ENCODE data around the gene DDIT3. TPM values are rescaled to one million over a fixed set of nuclear protein-coding genes. Genes with fewer than 3 reads are reported as not detected.
A peak's percentile ranks its signal among the peaks of the same experiment; 100 is the strongest.

Gene DDIT3
- total RNA-seq, 2 experiments from 2014 or later, result 15.3 to 15.9 TPM

GRCh38 chr12:57551637-57552305, 31.5 kb upstream of the DDIT3 start:
- Mint-ChIP-seq H3K4me1 (peaks cover 39% of the 10 kb centered on the region), H3K9me3 (ENCODE audit: low read depth) (no peaks in the 10 kb centered on the region), H3K4me3 (no peak overlapping the region), H3K36me3 (no peaks in the 10 kb centered on the region), H3K27me3 (peaks cover 11% of the 10 kb centered on the region), H3K27ac (no peak overlapping the region)
- ATAC-seq (no peak), DNase-seq (no peak)
- CTCF ChIA-PET, result interaction anchor here (1.0 to 1.4 kb wide), 4 partner anchors 11 to 93 kb away, joined by 3 to 6 read pairs (median 3); no protein-coding TSS in a partner anchor

GRCh38 chr12:57550641-57551549, 30.6 kb upstream of the DDIT3 start:
- peaks cover 11% of the 10 kb centered on the region for H3K27me3 Mint-ChIP-seq
- H3K9me3 Mint-ChIP-seq (ENCODE audit: low read depth), result no peaks in the 10 kb centered on the region
- no peak for DNase-seq
- H3K4me1 Mint-ChIP-seq, result peaks cover 46% of the 10 kb centered on the region
- CTCF ChIA-PET, result interaction anchor here (1.1 kb wide), 1 partner anchor 80 kb away, joined by 3 read pairs; no protein-coding TSS in a partner anchor
- peaks cover 2% of the 10 kb centered on the region for H3K36me3 Mint-ChIP-seq
- peak overlapping the region; percentile 72 for H3K4me3 Mint-ChIP-seq
- no peak for ATAC-seq
- H3K27ac Mint-ChIP-seq, result no peak overlapping the region

- CTCF ChIA-PET, result no interaction called here
- ATAC-seq, result peak; percentile 67
- peak within 1 kb of the TSS; percentile 72 for H3K4me3 Mint-ChIP-seq
Observed at GRCh38 chr12:57549909-57550640, 29.8 kb upstream of the DDIT3 start, which contains the start of gene KIF5A. TSS of gene KIF5A (plus strand) at chr12:57550044. CDS start at chr12:57550272, 228 bp downstream.

GRCh38 chr12:57549203-57549908, 29.0 kb upstream of the DDIT3 start:
- no peak for ATAC-seq
- H3K27ac Mint-ChIP-seq, result no peak overlapping the region
- CTCF ChIA-PET, result interaction anchor here (1.2 kb wide), 1 partner anchor 91 kb away, joined by 4 read pairs; no protein-coding TSS in a partner anchor

More at GRCh38 chr12:57549909-57550640, 29.8 kb upstream of the DDIT3 start, which contains the start of gene KIF5A:
- H3K9me3 Mint-ChIP-seq (ENCODE audit: low read depth), result no peaks in the 10 kb centered on the region
- H3K27me3 Mint-ChIP-seq, result peaks cover 11% of the 10 kb centered on the region
- DNase-seq, result peak; percentile 74
- H3K36me3 Mint-ChIP-seq, result peaks cover 5% of the 10 kb centered on the region
- peaks cover 53% of the 10 kb centered on the region for H3K4me1 Mint-ChIP-seq
- H3K27ac Mint-ChIP-seq, result no peak within 1 kb of the TSS

GRCh38 chr12:57548488-57548887, 28.2 kb upstream of the DDIT3 start:
- Mint-ChIP-seq H3K4me1 (peaks cover 64% of the 10 kb centered on the region), H3K9me3 (ENCODE audit: low read depth) (no peaks in the 10 kb centered on the region), H3K27ac (no peak overlapping the region), H3K27me3 (peaks cover 11% of the 10 kb centered on the region), H3K36me3 (peaks cover 6% of the 10 kb centered on the region), H3K4me3 (no peak overlapping the region)
- CTCF ChIA-PET, result interaction anchor here (1.2 kb wide), 1 partner anchor 90 kb away, joined by 4 read pairs; no protein-coding TSS in a partner anchor
- ATAC-seq, result no peak
- no peak for DNase-seq

More at GRCh38 chr12:57549203-57549908, 29.0 kb upstream of the DDIT3 start:
- Mint-ChIP-seq H3K36me3 (peaks cover 6% of the 10 kb centered on the region), H3K27me3 (peaks cover 11% of the 10 kb centered on the region), H3K4me1 (peaks cover 58% of the 10 kb centered on the region), H3K9me3 (ENCODE audit: low read depth) (no peaks in the 10 kb centered on the region), H3K4me3 (peak overlapping the region; percentile 72)
- DNase-seq, result no peak

- H3K4me3 Mint-ChIP-seq, result no peak overlapping the region
- DNase-seq (no peak), ATAC-seq (no peak)
- no peak overlapping the region for H3K27ac Mint-ChIP-seq
- CTCF ChIA-PET, result no interaction called here
- H3K4me1 Mint-ChIP-seq, result peaks cover 63% of the 10 kb centered on the region
- H3K27me3 Mint-ChIP-seq, result peaks cover 11% of the 10 kb centered on the region
- H3K36me3 Mint-ChIP-seq, result peaks cover 7% of the 10 kb centered on the region
- H3K9me3 Mint-ChIP-seq (ENCODE audit: low read depth), result no peaks in the 10 kb centered on the region
Observed at GRCh38 chr12:57548013-57548315, 27.6 kb upstream of the DDIT3 start.

GRCh38 chr12:57547288-57548012, 27.1 kb upstream of the DDIT3 start:
- DNase-seq (no peak), ATAC-seq (no peak)
- Mint-ChIP-seq H3K9me3 (ENCODE audit: low read depth) (no peaks in the 10 kb centered on the region), H3K27me3 (peaks cover 11% of the 10 kb centered on the region), H3K4me1 (peaks cover 59% of the 10 kb centered on the region), H3K36me3 (peaks cover 7% of the 10 kb centered on the region), H3K4me3 (peak overlapping the region; percentile 100), H3K27ac (peak overlapping the region; percentile 96)
- CTCF ChIA-PET, result interaction anchor here (0.6 to 3.1 kb wide), 14 partner anchors 9 to 194 kb away, joined by 3 to 13 read pairs (median 4); partner anchors contain the start of genes DDIT3 and OS9

- CTCF ChIA-PET, result interaction anchor here (0.6 to 3.1 kb wide), 16 partner anchors 8 to 195 kb away, joined by 3 to 13 read pairs (median 4); partner anchors contain the start of genes DDIT3 and OS9
- Mint-ChIP-seq H3K9me3 (ENCODE audit: low read depth) (no peaks in the 10 kb centered on the region), H3K4me3 (peak within 1 kb of the TSS; percentile 100), H3K36me3 (peaks cover 7% of the 10 kb centered on the region), H3K4me1 (peaks cover 56% of the 10 kb centered on the region), H3K27ac (peak within 1 kb of the TSS; percentile 96), H3K27me3 (peaks cover 11% of the 10 kb centered on the region)
- DNase-seq (peak; percentile 99), ATAC-seq (peak; percentile 96)
Observed at GRCh38 chr12:57546438-57547287, 26.3 kb upstream of the DDIT3 start, which contains the start of gene DCTN2. TSS of gene DCTN2 (minus strand) at chr12:57547192. CDS start at chr12:57547063, 129 bp downstream.

GRCh38 chr12:57545809-57546437, 25.6 kb upstream of the DDIT3 start:
- CTCF ChIA-PET, result interaction anchor here (0.6 to 3.1 kb wide), 8 partner anchors 9 to 195 kb away, joined by 3 to 13 read pairs (median 6); partner anchors contain the start of genes DDIT3 and OS9
- Mint-ChIP-seq H3K36me3 (peaks cover 7% of the 10 kb centered on the region), H3K4me3 (peak overlapping the region; percentile 100), H3K27me3 (peaks cover 11% of the 10 kb centered on the region), H3K4me1 (peaks cover 53% of the 10 kb centered on the region), H3K27ac (peak overlapping the region; percentile 96), H3K9me3 (ENCODE audit: low read depth) (no peaks in the 10 kb centered on the region)
- DNase-seq, result no peak
- ATAC-seq, result no peak

GRCh38 chr12:57543581-57543980, 23.3 kb upstream of the DDIT3 start:
- ATAC-seq (no peak), DNase-seq (no peak)
- Mint-ChIP-seq H3K27me3 (peaks cover 3% of the 10 kb centered on the region), H3K4me3 (no peak overlapping the region), H3K4me1 (peaks cover 37% of the 10 kb centered on the region), H3K9me3 (ENCODE audit: low read depth) (no peaks in the 10 kb centered on the region), H3K27ac (no peak overlapping the region), H3K36me3 (peaks cover 12% of the 10 kb centered on the region)
- CTCF ChIA-PET, result interaction anchor here (0.7 to 1.3 kb wide), 2 partner anchors 19 to 49 kb away, joined by 3 to 4 read pairs; no protein-coding TSS in a partner anchor

- CTCF ChIA-PET, result interaction anchor here (0.8 kb wide), 1 partner anchor 234 kb away, joined by 3 read pairs; no protein-coding TSS in a partner anchor
- ATAC-seq, result no peak
- peaks cover 28% of the 10 kb centered on the region for H3K4me1 Mint-ChIP-seq
- H3K27ac Mint-ChIP-seq, result no peak overlapping the region
- H3K27me3 Mint-ChIP-seq, result no peaks in the 10 kb centered on the region
- DNase-seq, result no peak
- H3K36me3 Mint-ChIP-seq, result peaks cover 17% of the 10 kb centered on the region
- H3K4me3 Mint-ChIP-seq, result no peak overlapping the region
- H3K9me3 Mint-ChIP-seq (ENCODE audit: low read depth), result no peaks in the 10 kb centered on the region
Observed at GRCh38 chr12:57541717-57542116, 21.4 kb upstream of the DDIT3 start.
